Activated CD4-positive, alpha-beta T cell treated with anti-CD3 and anti-CD28 coated beads, Interleukin-2, Interleukin-6, amounts not matched to agents 100 ng/mL and 50 ng/mL, durations not matched to agents 16 hours and 8 hours (primary cell): ENCODE measurements around the gene KLK15.
A peak's percentile ranks its signal among the peaks of the same experiment; 100 is the strongest.

Experiments
- DNase-seq: peaks from one replicate; pipeline ENCODE4 v3.0.0-alpha.2; 2020

KLK15 gene

DNA sequence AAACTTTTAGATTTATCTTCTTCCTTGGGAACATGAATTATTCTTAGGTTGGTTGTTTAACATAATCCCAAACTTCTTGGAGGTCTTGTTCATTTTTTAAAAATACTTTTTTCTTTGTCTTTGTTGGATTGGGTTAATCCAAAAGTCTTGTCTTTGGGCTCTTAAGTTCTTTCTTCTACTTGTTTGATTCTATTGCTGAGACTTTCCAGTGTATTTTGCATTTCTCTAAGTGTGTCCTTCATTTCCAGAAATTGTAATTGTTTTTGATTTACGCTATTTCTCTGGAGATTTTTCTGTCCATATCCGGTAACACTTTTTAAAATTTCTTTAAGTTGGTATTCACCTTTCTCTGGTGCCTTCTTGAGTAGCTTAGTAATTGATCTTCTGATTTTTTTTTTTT is 9.8 kb upstream of the KLK15 start:
- no peak for DNase-seq

GRCh38 chr19:50842130-50842529 is 8.8 kb upstream of the KLK15 start:
- no peak for DNase-seq

GRCh38 chr19:50839712-50840655 is 6.6 kb upstream of the KLK15 start:
- no peak for DNase-seq

DNA sequence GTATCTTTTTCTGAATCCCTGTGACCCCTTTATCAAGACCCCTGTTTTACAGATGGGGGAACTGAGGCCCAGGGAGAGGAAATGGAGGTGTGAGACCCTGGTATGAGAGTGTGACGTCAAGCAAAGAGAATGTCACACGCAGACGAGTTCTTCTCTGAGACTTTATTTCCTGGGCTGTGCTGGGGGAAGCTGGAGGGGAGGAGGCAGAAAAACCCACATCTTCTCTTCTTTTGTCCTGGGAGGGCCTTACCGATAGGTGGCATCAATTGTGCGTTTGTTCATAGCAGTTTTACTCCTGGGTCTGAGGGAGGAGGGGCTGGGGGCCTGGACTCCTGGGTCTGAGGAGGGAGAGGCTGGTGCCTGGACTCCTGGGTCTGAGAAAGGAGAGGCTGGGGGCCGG is 4.9 kb upstream of the KLK15 start:
- DNase-seq, result peak; percentile 13

- DNase-seq, result no peak
Observed at GRCh38 chr19:50837300-50837699, 3.9 kb upstream of the KLK15 start.

- DNase-seq, result no peak
Observed at GRCh38 chr19:50836543-50837195, 3.3 kb upstream of the KLK15 start.

GRCh38 chr19:50835785-50836542 is 2.6 kb upstream of the KLK15 start:
- DNase-seq, result peak; percentile 85

- no peak for DNase-seq
Observed at GRCh38 chr19:50835103-50835784, 1.9 kb upstream of the KLK15 start.

DNA sequence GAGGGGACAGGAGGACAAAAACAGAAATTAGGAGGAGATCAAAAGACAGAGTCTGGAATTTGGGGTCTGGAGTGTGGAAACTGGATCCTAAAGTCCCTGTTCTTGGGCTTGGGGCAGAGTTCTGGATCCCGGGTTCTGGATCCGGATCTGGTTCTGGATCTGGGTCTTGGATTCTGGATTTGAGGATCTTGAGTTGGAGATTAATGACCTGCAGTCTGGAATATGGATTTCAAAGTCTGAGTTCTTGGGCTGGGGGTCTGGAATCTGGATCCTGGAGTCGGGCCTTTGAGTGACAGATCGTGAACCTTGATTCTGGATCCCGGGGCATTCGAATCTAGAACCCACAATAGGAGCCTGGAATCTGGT is 411 bp upstream of the KLK15 start:
- DNase-seq, result no peak

- DNase-seq, result no peak
Observed at GRCh38 chr19:50832666-50833065, 708 bp downstream of the KLK15 start.

DNA sequence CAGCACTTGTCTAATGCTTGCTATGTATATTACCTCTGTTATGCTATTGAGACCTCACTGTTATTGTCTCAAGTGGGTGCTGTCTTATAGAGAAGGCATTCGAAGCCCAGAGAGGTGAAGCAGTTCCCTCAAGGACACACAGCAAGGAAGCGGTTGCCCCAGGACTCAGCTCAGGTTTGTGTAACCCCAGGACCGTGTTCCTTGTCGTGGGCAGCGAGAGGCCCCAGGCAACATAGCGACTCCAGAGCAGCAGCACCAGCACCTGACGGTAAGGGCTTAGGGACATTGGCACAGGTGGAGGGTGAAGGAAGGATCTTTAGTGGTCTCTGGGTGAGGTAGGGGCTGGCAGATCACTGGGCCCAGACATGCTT is 2.4 kb downstream of the KLK15 start:
- no peak for DNase-seq

DNA sequence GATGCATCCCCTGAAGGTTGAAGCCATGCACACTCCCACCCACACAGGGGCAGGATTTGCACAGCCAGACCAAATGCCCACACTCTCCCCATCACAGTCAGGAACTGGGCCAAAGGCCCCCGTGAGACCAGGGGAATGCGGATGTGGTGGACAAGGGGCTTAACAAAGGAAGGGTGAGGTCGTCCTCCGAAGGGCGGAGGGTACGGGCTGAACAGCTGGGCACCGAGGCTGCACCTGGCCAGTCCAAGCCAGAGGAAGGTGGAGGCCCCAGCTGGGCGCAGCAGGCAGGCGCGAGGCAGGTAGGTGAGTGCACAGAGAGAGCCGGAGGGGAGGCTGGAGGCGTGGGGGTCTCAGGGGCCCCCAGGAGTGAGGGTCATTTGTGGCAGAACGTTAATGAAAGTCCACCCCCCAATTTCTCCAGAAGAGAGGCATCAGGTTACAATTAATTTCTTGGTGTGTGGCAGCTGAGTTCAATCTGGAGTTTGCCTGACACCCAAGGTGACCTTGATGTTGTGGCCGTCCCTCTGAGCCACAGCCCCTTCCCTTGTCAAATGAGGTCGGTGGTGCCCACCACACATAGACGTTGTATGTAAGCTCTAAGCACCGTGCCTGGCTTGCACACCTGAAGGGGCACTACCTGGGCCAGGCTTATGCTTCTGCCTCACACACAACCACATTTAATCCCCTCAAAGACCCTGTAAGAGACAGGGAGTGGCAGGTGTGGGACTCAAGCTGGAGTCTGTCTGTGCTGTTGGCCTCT is 2.9 kb downstream of the KLK15 start:
- DNase-seq, result no peak

GRCh38 chr19:50829801-50830200 is 3.6 kb downstream of the KLK15 start:
- DNase-seq, result no peak

GRCh38 chr19:50827476-50827875 is 5.9 kb downstream of the KLK15 start:
- DNase-seq, result no peak

- DNase-seq, result no peak
Observed at GRCh38 chr19:50826492-50827240, 6.7 kb downstream of the KLK15 start.

DNA sequence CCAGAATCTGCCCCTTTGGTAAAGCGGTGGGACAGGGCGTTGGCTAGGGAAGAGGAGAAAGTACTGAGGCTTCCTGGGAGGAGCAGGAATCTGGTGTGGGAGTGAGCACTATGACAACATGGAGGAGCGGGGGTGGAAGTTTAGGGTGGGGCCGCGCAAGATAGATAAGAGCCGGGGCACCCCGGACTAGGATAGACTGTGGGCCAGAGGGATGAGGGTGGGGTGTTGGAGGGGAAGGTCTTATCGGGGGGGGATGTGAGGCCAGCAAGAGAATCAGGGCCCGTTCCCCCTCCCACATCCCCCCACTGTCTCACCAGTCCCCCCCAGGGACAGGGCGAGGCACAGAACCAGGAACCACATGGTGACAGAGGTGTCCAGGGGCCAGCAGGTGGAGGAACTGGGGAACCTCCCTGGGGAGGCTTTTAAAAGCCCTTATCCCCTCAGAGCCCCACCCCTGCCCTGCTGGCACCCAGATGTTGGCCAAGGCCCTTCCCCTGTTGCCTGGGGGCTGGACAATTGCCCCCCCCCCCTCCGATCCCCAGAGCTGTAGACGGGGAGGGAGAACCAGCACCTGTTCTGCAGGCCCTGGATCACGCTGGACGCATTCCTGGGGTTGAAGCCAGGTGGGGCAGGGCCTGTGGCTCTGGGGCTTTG is 9.9 kb downstream of the KLK15 start, which contains the start of gene KLK1:
TSS of gene KLK1 (minus strand) at position 399 of the 654 bp plus-strand sequence. CDS start at position 360, 39 bp downstream.
- no peak for DNase-seq

DNA sequence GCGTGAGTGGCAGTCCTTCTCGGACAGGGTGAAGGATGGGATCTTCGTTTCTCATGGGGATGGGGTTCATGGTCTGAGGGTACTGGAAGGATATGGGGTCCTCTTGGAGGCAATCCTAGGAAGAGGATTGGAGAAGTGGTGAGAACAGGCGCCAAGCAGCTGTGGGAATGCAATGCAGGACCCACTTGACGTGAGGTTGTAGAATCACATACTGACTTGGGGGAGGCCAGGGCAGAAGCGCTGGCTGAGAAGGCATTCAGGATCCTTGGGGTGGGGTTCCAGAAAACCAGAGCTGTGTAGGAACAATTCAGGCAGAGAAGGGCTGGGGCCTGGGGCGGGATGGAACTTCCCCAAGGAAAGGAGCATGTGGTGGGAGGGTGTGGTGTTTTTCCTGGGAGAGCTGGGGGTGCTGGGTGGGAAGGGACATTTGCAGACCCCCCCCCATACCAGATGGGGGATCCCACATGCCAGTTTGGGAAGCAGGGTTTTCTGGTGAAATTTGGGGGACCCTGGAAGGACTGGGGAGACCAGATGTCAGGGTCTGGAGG is 10.6 kb downstream of the KLK15 start:
- DNase-seq, result no peak

- DNase-seq, result no peak
Observed at GRCh38 chr19:50821622-50822021, 11.8 kb downstream of the KLK15 start.

DNA sequence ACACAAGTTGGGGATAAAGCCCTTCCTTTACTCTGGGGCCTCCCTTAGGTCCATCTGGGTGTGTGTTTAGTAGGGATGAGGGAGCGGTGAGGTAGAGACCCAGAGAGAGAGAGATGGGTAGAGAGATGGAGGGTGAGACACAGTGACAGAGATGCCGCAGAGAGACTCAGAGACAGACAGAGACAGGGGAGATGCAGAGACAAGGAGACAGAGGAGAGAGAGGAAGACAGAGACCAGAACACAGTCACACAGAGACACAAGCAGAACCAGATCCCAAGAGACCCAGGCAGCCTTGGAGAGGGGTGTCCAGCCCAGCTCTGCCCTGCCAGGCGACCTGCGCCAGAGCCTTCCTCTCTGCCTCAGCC is 12.1 kb downstream of the KLK15 start:
- no peak for DNase-seq

GRCh38 chr19:50820549-50821247 is 12.7 kb downstream of the KLK15 start:
- no peak for DNase-seq
